ENCODE measurements around the gene CENPM.

Gene CENPM

DNA sequence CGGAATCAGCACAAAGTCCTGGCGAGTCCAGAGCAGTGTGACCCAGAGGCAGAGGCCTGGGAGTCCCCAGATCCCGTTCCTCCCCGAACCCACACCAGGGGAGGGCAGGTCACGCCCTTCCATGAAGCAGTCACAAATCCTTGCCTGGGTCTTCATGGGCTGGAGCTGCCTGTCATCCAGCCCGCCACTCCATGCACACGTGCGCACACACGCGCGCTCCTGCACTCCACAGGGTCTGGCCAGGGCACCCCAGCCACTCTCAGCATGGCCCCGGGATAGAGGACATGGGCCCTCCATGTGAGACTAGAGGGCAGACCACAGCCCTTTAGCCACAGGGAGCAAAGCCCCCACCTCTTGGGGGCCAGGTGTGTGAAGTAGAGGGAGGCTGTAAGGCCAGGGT is 14.6 kb downstream of the CENPM start:
- no peak overlapping the region for H3K27ac Mint-ChIP-seq
- no peaks in the 10 kb centered on the region for H3K9me3 Mint-ChIP-seq
- H3K27me3 Mint-ChIP-seq = peaks cover 27% of the 10 kb centered on the region
- intact Hi-C loops (cut with micrococcal nuclease) = no loop called here
- H3K36me3 Mint-ChIP-seq (ENCODE audit: low read depth) = no peaks in the 10 kb centered on the region
- peaks cover 12% of the 10 kb centered on the region for H3K4me1 Mint-ChIP-seq (ENCODE audit: low read depth)
- H3K4me3 Mint-ChIP-seq = no peak overlapping the region

DNA sequence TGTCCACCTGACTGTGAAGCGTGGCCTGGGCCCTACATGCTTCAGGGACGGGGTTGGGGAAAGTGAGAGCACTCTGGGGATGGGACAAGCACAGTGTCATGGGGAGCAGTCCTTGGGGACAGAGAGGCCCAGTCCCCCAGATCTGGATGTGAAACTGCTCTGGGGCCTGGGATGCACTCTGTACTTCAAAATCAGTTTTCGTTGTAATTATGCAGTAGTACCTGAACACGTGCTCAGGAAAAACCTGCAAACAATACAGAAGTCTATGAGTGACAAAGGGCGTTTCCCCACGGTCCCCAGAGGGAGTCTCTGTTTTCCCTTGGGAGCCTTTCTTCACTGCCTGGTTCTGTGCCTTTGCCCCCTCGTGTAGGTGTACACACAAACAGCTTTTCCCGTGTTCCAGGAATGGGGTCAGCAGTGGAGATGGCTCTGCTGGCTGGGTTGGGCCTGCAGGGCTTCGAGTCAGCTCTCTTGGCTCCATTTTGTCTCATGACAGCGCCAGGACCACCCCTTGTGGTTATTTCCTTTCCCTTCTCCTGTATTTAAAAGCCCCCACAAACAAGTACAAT is 15.2 kb downstream of the CENPM start:
- Mint-ChIP-seq H3K27ac (no peak overlapping the region), H3K4me1 (ENCODE audit: low read depth) (peaks cover 12% of the 10 kb centered on the region), H3K4me3 (no peak overlapping the region), H3K9me3 (no peaks in the 10 kb centered on the region), H3K36me3 (ENCODE audit: low read depth) (no peaks in the 10 kb centered on the region), H3K27me3 (peaks cover 33% of the 10 kb centered on the region)
- intact Hi-C loops (cut with micrococcal nuclease) = no loop called here

DNA sequence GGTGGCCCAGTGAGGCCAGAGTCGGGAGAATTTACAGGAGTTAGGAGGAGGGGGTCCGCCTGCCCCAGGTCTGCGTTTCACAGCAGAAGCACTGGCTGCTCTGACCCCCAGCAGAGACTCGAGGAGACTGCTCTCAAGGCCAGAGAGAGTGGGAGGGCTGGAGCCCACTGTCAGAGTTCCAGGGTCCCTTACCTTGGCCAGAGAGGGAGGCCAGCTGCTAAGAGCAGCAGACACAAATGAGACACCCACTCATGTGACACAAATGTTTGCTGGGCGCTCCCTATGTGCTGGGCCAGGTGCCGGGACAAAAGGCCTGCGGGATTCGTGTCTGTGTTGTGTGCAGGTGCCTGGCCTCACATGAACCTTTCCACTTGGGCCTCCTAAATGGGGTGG is 17.5 kb downstream of the CENPM start:
- no peaks in the 10 kb centered on the region for H3K9me3 Mint-ChIP-seq
- H3K4me1 Mint-ChIP-seq (ENCODE audit: low read depth) = peaks cover 19% of the 10 kb centered on the region
- H3K4me3 Mint-ChIP-seq = no peak overlapping the region
- intact Hi-C loops (cut with micrococcal nuclease) = no loop called here
- H3K27ac Mint-ChIP-seq = no peak overlapping the region
- H3K36me3 Mint-ChIP-seq (ENCODE audit: low read depth) = no peaks in the 10 kb centered on the region
- peaks cover 46% of the 10 kb centered on the region for H3K27me3 Mint-ChIP-seq

DNA sequence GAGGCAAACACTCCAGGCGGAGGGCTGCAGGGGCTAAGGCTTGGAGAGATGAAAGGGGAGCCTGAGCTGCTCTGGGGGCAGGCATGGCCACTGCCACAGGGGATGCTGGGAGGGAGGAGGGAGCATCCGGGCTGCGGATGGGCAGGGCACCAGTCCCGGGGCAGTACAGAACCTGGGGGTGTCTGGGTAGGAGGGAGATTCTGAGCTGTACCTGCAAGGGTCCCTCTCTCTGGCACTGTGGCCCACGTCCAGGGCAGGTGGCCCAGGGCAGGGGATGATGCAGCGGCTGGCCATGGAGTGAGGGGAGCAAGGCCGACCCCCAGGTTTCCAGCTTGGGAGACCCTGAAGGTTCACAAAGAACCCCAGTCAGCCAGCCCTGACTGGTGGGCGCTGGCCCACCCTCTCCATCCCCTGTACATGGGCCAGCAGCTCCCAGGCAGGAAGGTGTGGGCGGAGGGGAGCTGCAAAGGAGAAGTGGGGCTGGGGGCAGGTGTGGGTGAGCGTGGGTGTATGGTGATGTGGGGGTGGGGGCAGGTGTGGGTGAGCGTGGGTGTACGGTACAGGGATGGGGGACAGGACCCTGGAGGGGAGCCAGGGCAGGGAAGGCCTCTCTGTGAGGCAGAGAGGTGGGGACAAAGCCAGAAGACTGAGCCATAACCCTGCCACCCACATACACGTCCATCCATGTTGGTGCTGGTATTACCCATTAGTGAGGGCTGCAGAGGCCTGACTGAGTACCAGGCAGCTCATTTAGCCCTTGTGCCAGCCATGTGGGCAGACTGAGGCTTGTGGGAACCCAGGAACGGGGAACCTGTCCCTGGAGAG is 18.1 kb downstream of the CENPM start:
- intact Hi-C loops (cut with micrococcal nuclease) = no loop called here
- peaks cover 19% of the 10 kb centered on the region for H3K4me1 Mint-ChIP-seq (ENCODE audit: low read depth)
- no peaks in the 10 kb centered on the region for H3K36me3 Mint-ChIP-seq (ENCODE audit: low read depth)
- peaks cover 49% of the 10 kb centered on the region for H3K27me3 Mint-ChIP-seq
- no peaks in the 10 kb centered on the region for H3K9me3 Mint-ChIP-seq
- no peak overlapping the region for H3K4me3 Mint-ChIP-seq
- H3K27ac Mint-ChIP-seq = no peak overlapping the region

DNA sequence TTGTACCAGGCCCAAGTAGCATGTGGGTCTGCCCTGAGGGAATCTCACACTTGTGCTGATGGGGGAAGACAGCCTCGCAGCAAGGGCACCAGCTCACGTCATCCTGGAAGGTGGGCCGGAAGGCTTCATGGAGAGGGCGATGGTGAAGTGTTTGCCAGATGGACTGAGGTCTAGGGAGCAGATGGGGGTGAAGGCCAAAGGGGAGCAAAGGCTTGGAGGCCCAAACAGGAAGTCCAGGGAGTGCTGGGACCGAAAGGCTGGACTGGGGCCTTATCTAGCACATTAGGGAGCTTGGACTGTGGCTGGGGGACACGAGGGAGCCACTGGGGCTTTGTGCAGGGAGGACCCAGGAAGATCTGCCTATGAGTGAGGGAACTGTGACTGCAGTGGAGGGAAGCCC is 19.1 kb downstream of the CENPM start:
- no peak overlapping the region for H3K4me3 Mint-ChIP-seq
- H3K27ac Mint-ChIP-seq = no peak overlapping the region
- peaks cover 19% of the 10 kb centered on the region for H3K4me1 Mint-ChIP-seq (ENCODE audit: low read depth)
- no peaks in the 10 kb centered on the region for H3K36me3 Mint-ChIP-seq (ENCODE audit: low read depth)
- intact Hi-C loops (cut with micrococcal nuclease) = no loop called here
- H3K27me3 Mint-ChIP-seq = peaks cover 57% of the 10 kb centered on the region
- H3K9me3 Mint-ChIP-seq = no peaks in the 10 kb centered on the region

DNA sequence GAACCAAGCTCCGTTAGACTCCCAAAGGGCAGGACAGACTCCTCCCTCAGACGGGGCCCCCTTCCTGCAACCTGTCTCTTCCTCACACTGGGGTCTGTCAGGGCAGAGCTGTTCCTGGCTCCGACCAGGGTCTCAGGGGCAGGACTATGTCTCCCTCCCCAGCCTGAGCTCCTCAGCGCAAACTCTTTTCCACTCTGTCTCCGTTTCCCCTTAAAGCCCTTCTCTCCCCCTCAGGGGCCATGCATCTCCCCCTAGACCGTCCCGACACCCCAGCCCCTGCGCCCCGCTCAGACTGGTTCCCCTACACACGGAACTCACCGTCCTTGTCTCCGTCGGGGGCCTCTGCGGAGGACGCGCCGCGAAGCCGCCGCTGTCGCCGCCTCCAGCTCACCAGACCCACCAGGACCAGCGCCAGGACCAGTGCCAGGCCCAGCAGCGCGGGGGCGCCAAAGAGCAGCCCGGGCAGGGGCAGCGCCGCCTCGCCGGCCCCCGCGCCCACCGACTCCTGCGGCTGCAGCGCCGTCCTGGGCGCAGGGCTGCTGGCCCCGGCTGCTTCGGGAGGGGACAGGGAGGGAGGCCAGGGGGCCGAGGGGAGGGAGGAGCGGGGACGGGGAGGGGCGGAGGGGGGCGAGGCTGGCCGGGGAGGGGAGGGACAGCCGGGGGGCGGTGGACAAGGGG is 21.0 kb downstream of the CENPM start:
- peaks cover 67% of the 10 kb centered on the region for H3K27me3 Mint-ChIP-seq
- H3K4me3 Mint-ChIP-seq = peak overlapping the region; percentile 54
- H3K27ac Mint-ChIP-seq = peak overlapping the region; percentile 20
- intact Hi-C loops (cut with micrococcal nuclease) = no loop called here
- H3K4me1 Mint-ChIP-seq (ENCODE audit: low read depth) = peaks cover 28% of the 10 kb centered on the region
- H3K9me3 Mint-ChIP-seq = no peaks in the 10 kb centered on the region
- no peaks in the 10 kb centered on the region for H3K36me3 Mint-ChIP-seq (ENCODE audit: low read depth)

DNA sequence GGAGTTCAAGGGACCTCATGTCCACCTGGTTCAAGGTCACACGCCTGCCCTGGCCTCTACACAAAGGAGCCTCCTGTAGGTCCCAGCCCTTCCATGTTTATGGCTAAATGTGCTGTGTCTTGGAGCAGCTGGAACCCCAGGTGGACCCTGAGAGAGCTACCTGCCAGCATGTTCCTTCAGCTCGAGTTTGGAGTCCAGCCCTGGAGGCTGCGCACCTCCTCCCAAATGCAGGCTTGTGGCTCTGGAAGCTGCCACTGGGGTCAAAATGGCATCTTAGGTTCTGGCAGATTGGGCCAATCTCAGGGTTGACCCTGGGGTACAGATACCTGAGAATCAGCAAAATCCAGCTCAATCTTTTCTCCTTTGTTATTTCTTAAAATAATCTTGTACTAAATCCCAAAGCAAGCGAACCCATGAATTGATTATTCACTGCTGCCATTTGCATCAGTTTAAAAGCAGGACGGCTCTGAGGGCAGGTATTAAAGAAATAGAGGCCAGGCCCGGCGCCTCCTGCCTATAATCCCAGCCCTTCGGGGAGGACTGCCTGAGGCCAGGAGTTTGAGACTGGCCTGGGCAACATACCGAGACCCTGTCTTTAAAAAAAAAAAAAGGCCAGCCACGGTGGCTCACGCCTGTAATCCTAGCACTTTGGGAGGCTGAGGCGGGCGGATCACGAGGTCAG is 23.2 kb downstream of the CENPM start:
- H3K36me3 Mint-ChIP-seq (ENCODE audit: low read depth) = no peaks in the 10 kb centered on the region
- no peak overlapping the region for H3K27ac Mint-ChIP-seq
- H3K9me3 Mint-ChIP-seq = no peaks in the 10 kb centered on the region
- H3K27me3 Mint-ChIP-seq = peaks cover 65% of the 10 kb centered on the region
- peaks cover 36% of the 10 kb centered on the region for H3K4me1 Mint-ChIP-seq (ENCODE audit: low read depth)
- H3K4me3 Mint-ChIP-seq = no peak overlapping the region
- intact Hi-C loops (cut with micrococcal nuclease) = no loop called here

DNA sequence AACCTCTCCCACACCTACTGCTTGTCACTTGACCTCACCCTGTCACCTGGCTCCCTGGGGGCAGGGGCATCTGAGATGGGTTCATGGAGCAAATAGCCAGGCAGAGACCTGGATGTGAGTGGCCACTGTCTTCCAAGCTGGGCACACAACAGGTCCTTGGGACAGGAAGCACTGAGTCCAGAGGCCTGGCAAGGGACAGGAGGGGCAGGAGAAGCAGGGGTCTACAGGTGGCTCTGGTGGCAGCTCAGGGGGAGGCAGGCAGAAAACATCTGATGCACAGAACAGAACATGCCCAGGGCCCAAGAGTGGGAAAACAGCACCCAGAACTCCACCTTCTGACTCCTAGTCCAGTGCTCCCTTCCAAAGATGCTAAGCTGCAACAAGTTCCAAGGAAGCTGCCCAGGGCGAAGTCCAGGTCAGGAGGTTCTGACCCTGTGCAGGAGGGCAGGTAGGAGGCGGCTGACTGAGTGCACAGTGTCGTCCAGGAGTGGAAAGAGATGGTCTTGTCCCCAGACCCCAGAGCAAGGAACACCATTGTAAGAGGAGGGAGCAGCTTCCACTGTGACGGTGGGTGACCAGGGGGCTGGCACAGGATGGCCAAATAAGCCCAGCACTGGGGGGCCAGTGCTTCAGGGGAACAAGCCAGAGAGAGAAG is 23.9 kb downstream of the CENPM start:
- intact Hi-C loops (cut with micrococcal nuclease) = no loop called here
- H3K36me3 Mint-ChIP-seq (ENCODE audit: low read depth) = no peaks in the 10 kb centered on the region
- peaks cover 40% of the 10 kb centered on the region for H3K4me1 Mint-ChIP-seq (ENCODE audit: low read depth)
- H3K4me3 Mint-ChIP-seq = no peak overlapping the region
- H3K9me3 Mint-ChIP-seq = no peaks in the 10 kb centered on the region
- H3K27ac Mint-ChIP-seq = no peak overlapping the region
- peaks cover 59% of the 10 kb centered on the region for H3K27me3 Mint-ChIP-seq

DNA sequence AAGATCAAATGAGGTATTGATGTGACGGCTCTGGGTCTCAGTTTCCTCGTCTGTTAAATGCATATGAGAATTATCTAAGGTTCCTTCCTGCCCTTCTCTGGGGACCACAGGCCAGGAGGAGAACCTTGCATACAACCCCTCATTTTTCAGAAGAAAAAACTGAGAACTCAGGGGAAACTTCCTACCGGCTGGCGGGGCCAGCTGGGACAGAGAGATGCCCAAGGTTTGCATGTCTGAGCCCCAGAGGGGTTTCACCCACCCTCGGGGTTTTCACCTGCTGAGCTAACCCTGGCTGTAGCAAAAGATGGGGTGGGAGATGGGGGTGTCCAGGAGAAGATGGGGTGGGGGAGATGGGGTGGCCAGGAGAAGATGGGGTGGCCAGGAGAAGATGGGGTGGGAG is 24.6 kb downstream of the CENPM start:
- H3K4me1 Mint-ChIP-seq (ENCODE audit: low read depth) = peaks cover 47% of the 10 kb centered on the region
- intact Hi-C loops (cut with micrococcal nuclease) = no loop called here
- H3K4me3 Mint-ChIP-seq = no peak overlapping the region
- H3K36me3 Mint-ChIP-seq (ENCODE audit: low read depth) = no peaks in the 10 kb centered on the region
- H3K27me3 Mint-ChIP-seq = peaks cover 59% of the 10 kb centered on the region
- H3K27ac Mint-ChIP-seq = no peak overlapping the region
- H3K9me3 Mint-ChIP-seq = no peaks in the 10 kb centered on the region

DNA sequence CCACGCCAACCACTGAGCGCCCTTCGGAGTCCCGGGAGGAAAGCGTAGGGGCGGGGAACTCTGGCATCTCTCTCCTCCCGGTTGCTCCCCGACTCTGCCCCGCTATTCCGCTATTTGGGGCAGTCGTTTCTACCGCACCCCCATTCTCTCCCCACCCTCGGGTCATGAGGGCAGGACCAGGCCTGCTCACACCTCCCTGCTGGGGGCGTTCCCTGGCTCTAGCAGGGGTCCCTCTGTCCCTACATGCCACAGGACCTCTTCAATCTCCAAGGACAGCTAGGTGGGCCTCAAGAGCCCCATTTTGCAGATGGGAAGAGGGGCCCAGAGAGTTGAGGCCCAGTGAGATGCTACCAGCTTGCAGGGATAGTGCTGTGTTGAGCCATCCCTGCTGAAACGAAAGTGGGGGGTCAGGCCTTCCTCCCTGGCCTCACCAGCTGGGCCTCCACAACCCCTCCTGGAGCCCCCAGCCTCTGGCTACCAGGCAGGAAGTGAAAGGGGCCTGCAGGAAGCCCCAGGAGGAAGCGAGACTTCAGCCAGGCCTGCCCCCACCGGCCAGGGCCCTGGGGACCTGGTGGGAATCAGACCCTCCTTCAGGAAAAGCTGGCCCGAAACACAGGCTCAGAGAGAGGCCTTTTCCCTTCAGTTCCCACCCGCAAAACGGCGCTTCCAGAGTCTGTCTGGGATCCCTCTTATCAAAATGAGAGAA is 26.5 kb downstream of the CENPM start:
- Mint-ChIP-seq H3K27me3 (peaks cover 66% of the 10 kb centered on the region), H3K36me3 (ENCODE audit: low read depth) (no peaks in the 10 kb centered on the region), H3K4me3 (peak overlapping the region; percentile 75), H3K27ac (peak overlapping the region; percentile 73), H3K9me3 (no peaks in the 10 kb centered on the region), H3K4me1 (ENCODE audit: low read depth) (peaks cover 56% of the 10 kb centered on the region)
- intact Hi-C loops (cut with micrococcal nuclease) = no loop called here

DNA sequence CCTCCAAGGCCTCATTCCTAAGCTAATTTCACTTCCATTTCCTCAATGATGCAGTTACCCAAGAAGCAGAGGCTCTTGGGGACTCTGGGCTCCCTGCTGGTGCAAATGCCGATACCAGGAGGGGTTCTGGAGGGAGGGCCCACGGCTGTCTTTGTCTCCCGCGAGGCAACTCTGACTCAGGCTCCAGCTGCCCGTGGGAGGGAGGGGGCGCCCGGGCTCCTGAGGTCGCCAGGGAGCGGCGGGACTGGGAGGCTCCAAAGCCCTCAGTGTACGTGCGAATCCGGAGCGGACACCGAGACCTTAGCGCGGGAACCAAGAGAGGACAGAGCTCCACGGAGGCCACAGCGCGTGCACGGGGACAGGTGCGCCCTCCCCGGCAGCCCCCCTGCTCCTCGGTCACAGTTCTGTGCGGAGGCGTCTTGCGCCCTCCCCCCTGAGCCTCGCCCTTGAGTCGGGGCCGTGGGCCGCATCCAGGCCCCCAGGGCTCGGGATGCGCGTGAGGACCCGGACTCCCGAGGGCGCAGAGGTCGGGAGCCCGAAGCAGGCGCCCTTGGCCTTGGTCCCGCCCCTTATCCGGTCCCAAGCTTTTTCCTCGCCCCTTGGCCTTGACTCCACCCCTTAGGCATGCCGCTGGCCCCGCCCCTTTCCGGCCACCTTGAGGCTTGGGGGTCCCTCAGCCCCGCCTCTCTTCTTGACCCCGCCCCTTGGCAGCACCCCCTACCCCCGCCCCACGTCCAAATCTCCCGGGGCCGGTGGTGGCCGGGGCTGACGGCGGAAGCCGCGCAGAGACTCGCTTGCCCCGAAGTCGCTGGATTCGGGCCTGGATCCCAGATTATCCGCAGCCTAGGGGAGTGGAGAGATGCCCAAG is 27.4 kb downstream of the CENPM start:
- Mint-ChIP-seq H3K9me3 (no peaks in the 10 kb centered on the region), H3K27ac (peak overlapping the region; percentile 73), H3K4me3 (peak overlapping the region; percentile 75), H3K4me1 (ENCODE audit: low read depth) (peaks cover 58% of the 10 kb centered on the region), H3K27me3 (peaks cover 65% of the 10 kb centered on the region), H3K36me3 (ENCODE audit: low read depth) (no peaks in the 10 kb centered on the region)
- intact Hi-C loops (cut with micrococcal nuclease) = no loop called here

DNA sequence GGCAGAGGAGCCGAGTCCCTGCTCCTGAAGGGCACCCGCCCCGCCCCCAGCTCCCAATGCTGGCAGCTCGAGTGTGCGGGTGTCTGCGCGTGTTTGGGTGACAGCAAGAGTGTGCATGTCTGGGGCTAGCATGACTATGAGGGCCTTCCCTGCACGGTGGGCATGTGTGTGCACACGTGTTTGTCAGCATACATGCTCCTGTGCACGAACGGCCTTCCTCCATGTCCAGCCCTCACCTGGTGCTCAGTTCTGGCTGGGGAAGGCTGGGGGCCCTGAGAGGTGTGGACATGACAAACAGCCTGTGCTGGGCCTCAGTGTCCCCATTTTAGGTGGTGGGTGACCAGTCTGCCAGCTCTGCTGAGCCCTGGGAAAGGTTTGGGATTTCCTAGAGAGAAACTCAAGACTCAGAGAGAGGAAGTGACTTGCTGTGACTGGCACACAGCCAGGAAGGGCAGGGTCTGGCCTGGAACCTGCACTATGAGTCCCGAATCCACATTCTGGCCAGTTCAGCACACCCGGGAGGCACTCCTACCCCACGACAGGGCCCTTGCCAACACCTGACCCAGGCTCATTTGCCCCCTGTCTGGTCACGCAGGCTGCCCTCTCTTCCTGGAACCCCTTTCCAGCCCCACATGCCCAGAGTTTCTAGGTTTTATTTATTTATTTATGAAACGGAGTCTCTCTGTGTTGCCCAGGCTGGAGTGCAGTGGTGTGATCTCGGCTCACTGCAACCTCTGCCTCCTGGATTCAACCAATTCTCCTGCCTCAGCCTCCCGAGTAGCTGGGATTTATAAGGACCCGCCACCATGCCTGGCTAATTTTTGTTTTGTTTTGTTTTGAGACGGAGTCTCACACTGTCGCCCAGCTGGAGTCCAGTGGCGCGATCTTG is 28.8 kb downstream of the CENPM start:
- Mint-ChIP-seq H3K27me3 (peaks cover 61% of the 10 kb centered on the region), H3K4me3 (peak overlapping the region; percentile 17), H3K27ac (peak overlapping the region; percentile 73), H3K9me3 (no peaks in the 10 kb centered on the region), H3K36me3 (ENCODE audit: low read depth) (no peaks in the 10 kb centered on the region), H3K4me1 (ENCODE audit: low read depth) (peaks cover 61% of the 10 kb centered on the region)
- intact Hi-C loops (cut with micrococcal nuclease) = no loop called here
